ENCODE data around the gene LEP.

The LEP gene

GRCh38 chr7:128203047-128203491, 38.0 kb upstream of the LEP start:
- Histone ChIP-seq H3K9me3 (ENCODE audit: control insufficient read depth in 2 of 2, low read length in 2 of 2) (no peaks in the 10 kb centered on the region), H3K4me1 (ENCODE audit: control insufficient read depth in 2 of 2, insufficient read depth in 2 of 2, low read length in 2 of 2) (peaks cover 0 to 2% of the 10 kb centered on the region in 2 donors), H3K36me3 (ENCODE audit: control insufficient read depth in 2 of 2, insufficient read depth in 2 of 2, low read length in 2 of 2) (no peaks in the 10 kb centered on the region), H3K27ac (ENCODE audit: low read depth in 2 of 2, low read length in 2 of 2) (no peak overlapping the region), H3K9ac (ENCODE audit: low read depth in 1 of 2, low read length in 2 of 2) (no peak overlapping the region), H3K4me3 (ENCODE audit: low read length in 2 of 2) (no peak overlapping the region), H3K27me3 (ENCODE audit: control insufficient read depth in 2 of 2, insufficient read depth in 2 of 2, low read length in 2 of 2) (peaks cover 16 to 41% of the 10 kb centered on the region in 2 donors)

DNA sequence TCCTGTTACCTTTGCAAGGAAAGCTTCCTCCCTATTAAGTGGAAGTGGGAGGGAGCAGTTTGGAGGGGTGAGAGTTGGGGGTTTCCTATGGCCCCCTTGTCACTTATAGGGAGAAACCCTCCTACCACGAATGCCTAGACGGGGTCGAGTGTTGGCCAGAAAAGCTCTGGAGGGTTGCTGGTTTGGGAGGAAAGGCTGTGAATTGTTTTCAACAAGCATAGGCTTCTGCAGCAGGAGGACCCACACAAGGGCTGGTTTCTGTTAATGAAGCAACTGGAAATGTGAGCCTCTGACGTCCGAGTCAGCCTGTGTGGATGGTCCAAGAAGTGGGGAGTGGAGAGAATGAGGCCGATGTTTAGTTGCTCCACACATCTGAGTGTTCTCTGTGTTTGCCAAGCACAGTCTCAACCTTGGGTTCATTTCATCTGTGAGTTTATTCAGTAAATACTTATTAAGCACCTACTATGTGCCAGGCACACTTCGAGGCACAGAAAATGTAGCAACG, 37.3 kb upstream of the LEP start:
- Histone ChIP-seq H3K9me3 (ENCODE audit: control insufficient read depth in 2 of 2, low read length in 2 of 2) (no peaks in the 10 kb centered on the region), H3K27ac (ENCODE audit: low read depth in 2 of 2, low read length in 2 of 2) (no peak overlapping the region), H3K9ac (ENCODE audit: low read depth in 1 of 2, low read length in 2 of 2) (no peak overlapping the region), H3K4me1 (ENCODE audit: control insufficient read depth in 2 of 2, insufficient read depth in 2 of 2, low read length in 2 of 2) (peaks cover 0 to 2% of the 10 kb centered on the region in 2 donors), H3K4me3 (ENCODE audit: low read length in 2 of 2) (no peak overlapping the region), H3K27me3 (ENCODE audit: control insufficient read depth in 2 of 2, insufficient read depth in 2 of 2, low read length in 2 of 2) (peaks cover 16 to 42% of the 10 kb centered on the region in 2 donors), H3K36me3 (ENCODE audit: control insufficient read depth in 2 of 2, insufficient read depth in 2 of 2, low read length in 2 of 2) (no peaks in the 10 kb centered on the region)

DNA sequence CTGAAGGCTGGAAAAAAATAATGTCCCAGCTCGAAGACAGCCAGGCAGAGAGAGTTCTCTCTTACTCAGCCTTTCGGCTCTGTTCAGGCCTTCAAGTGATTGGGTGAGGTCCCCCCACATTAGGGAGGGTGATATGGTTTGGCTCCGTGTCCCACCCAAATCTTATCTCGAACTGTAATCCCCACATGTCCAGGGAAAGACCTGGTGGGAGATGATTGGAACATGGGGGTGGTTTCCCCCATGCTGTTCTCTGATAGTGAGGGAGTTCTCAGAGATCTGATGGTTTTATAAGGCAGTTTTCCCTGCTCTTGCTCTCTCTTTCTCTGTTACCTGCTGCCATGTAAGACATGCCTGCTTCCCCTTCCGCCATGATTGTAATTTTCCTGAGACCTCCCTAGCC, 36.6 kb upstream of the LEP start:
- Histone ChIP-seq H3K4me3 (ENCODE audit: low read length in 2 of 2) (no peak overlapping the region), H3K27ac (ENCODE audit: low read depth in 2 of 2, low read length in 2 of 2) (no peak overlapping the region), H3K9ac (ENCODE audit: low read depth in 1 of 2, low read length in 2 of 2) (no peak overlapping the region), H3K4me1 (ENCODE audit: control insufficient read depth in 2 of 2, insufficient read depth in 2 of 2, low read length in 2 of 2) (peaks cover 0 to 2% of the 10 kb centered on the region in 2 donors), H3K9me3 (ENCODE audit: control insufficient read depth in 2 of 2, low read length in 2 of 2) (no peaks in the 10 kb centered on the region), H3K36me3 (ENCODE audit: control insufficient read depth in 2 of 2, insufficient read depth in 2 of 2, low read length in 2 of 2) (no peaks in the 10 kb centered on the region), H3K27me3 (ENCODE audit: control insufficient read depth in 2 of 2, insufficient read depth in 2 of 2, low read length in 2 of 2) (peaks cover 16 to 42% of the 10 kb centered on the region in 2 donors)

DNA sequence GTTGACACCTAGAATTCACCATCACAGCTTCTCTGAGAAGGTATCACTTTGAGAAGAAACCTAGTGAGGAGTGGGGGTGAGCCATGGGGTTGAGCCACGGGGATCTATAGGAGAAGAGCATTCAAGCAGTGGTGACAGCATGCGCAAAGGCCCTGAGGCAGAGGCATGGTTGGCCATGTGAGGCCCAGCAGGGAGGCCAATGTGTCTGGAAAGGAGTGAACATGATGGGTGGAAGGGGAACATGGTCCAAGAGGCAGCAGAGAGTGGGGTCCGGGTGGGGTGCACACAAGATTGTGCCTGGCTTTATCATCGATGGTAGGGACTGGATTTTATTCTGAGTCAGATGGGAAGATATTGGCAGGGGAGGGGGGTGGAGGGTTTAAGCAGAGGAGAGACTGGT, 36.0 kb upstream of the LEP start:
- H3K9ac ChIP-seq (ENCODE audit: low read depth in 1 of 2, low read length in 2 of 2): no peak overlapping the region
- H3K9me3 ChIP-seq (ENCODE audit: control insufficient read depth in 2 of 2, low read length in 2 of 2): no peaks in the 10 kb centered on the region
- no peaks in the 10 kb centered on the region for H3K36me3 ChIP-seq (ENCODE audit: control insufficient read depth in 2 of 2, insufficient read depth in 2 of 2, low read length in 2 of 2)
- no peak overlapping the region for H3K4me3 ChIP-seq (ENCODE audit: low read length in 2 of 2)
- peaks cover 18 to 47% of the 10 kb centered on the region in 2 donors for H3K27me3 ChIP-seq (ENCODE audit: control insufficient read depth in 2 of 2, insufficient read depth in 2 of 2, low read length in 2 of 2)
- peaks cover 0 to 2% of the 10 kb centered on the region in 2 donors for H3K4me1 ChIP-seq (ENCODE audit: control insufficient read depth in 2 of 2, insufficient read depth in 2 of 2, low read length in 2 of 2)
- no peak overlapping the region for H3K27ac ChIP-seq (ENCODE audit: low read depth in 2 of 2, low read length in 2 of 2)

- H3K27me3 ChIP-seq (ENCODE audit: control insufficient read depth in 2 of 2, insufficient read depth in 2 of 2, low read length in 2 of 2): peaks cover 26 to 47% of the 10 kb centered on the region in 2 donors
- H3K27ac ChIP-seq (ENCODE audit: low read depth in 2 of 2, low read length in 2 of 2): no peak overlapping the region
- no peak overlapping the region for H3K9ac ChIP-seq (ENCODE audit: low read depth in 1 of 2, low read length in 2 of 2)
- no peak overlapping the region for H3K4me3 ChIP-seq (ENCODE audit: low read length in 2 of 2)
- no peaks in the 10 kb centered on the region for H3K9me3 ChIP-seq (ENCODE audit: control insufficient read depth in 2 of 2, low read length in 2 of 2)
- no peaks in the 10 kb centered on the region for H3K36me3 ChIP-seq (ENCODE audit: control insufficient read depth in 2 of 2, insufficient read depth in 2 of 2, low read length in 2 of 2)
- peaks cover 0 to 2% of the 10 kb centered on the region in 2 donors for H3K4me1 ChIP-seq (ENCODE audit: control insufficient read depth in 2 of 2, insufficient read depth in 2 of 2, low read length in 2 of 2)
Observed at GRCh38 chr7:128206017-128206746, 34.9 kb upstream of the LEP start.

GRCh38 chr7:128206747-128207500, 34.2 kb upstream of the LEP start:
- H3K27me3 ChIP-seq (ENCODE audit: control insufficient read depth in 2 of 2, insufficient read depth in 2 of 2, low read length in 2 of 2): peaks cover 20 to 40% of the 10 kb centered on the region in 2 donors
- no peak overlapping the region for H3K27ac ChIP-seq (ENCODE audit: low read depth in 2 of 2, low read length in 2 of 2)
- H3K4me3 ChIP-seq (ENCODE audit: low read length in 2 of 2): no peak overlapping the region
- H3K9ac ChIP-seq (ENCODE audit: low read depth in 1 of 2, low read length in 2 of 2): no peak overlapping the region
- no peaks in the 10 kb centered on the region for H3K36me3 ChIP-seq (ENCODE audit: control insufficient read depth in 2 of 2, insufficient read depth in 2 of 2, low read length in 2 of 2)
- no peaks in the 10 kb centered on the region for H3K4me1 ChIP-seq (ENCODE audit: control insufficient read depth in 2 of 2, insufficient read depth in 2 of 2, low read length in 2 of 2)
- H3K9me3 ChIP-seq (ENCODE audit: control insufficient read depth in 2 of 2, low read length in 2 of 2): no peaks in the 10 kb centered on the region

GRCh38 chr7:128207609-128208008, 33.5 kb upstream of the LEP start:
- H3K9ac ChIP-seq (ENCODE audit: low read depth in 1 of 2, low read length in 2 of 2): no peak overlapping the region
- H3K27me3 ChIP-seq (ENCODE audit: control insufficient read depth in 2 of 2, insufficient read depth in 2 of 2, low read length in 2 of 2): peaks cover 16 to 33% of the 10 kb centered on the region in 2 donors
- no peak overlapping the region for H3K4me3 ChIP-seq (ENCODE audit: low read length in 2 of 2)
- H3K9me3 ChIP-seq (ENCODE audit: control insufficient read depth in 2 of 2, low read length in 2 of 2): no peaks in the 10 kb centered on the region
- no peaks in the 10 kb centered on the region for H3K36me3 ChIP-seq (ENCODE audit: control insufficient read depth in 2 of 2, insufficient read depth in 2 of 2, low read length in 2 of 2)
- H3K27ac ChIP-seq (ENCODE audit: low read depth in 2 of 2, low read length in 2 of 2): no peak overlapping the region
- H3K4me1 ChIP-seq (ENCODE audit: control insufficient read depth in 2 of 2, insufficient read depth in 2 of 2, low read length in 2 of 2): no peaks in the 10 kb centered on the region

DNA sequence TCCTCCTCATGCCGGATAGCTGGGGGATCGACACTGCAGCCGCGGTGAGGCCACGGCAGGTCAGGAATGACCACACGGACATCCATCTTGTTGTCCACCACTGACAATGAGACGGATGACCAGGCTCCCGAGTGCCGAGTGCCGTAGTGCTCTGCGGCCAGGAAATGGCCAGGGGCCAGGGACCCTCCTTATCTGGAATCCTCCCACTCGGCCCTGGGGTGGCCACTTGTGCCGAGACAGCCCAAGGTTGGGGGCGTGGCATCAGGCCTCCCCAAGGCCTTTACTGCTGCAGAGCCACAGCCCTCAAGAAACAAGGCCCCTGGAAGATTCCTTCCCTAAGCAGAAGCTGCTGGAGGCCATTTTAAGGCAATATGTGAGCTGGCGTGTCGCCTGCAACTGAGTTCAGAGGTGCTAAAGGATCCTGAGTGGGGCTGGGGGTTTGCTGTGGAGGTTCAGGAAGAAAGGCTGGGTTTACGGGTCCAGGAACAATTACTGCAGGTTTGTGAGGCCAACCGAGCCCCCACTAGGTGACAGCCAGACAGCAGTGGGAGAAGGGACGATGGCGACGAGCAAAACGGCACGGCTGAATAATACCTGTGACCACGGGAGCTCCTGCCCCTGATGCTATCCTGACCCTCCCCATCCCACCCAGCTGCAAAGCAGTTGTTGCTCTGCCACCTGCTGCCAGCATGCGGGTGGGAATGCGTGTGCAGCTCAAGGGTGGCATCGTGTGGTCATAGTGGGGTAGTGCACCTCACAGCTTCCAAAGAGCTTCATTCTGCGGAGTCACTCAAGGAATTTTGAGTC, 31.6 kb upstream of the LEP start:
- Histone ChIP-seq H3K27me3 (ENCODE audit: control insufficient read depth in 2 of 2, insufficient read depth in 2 of 2, low read length in 2 of 2) (peaks cover 10 to 23% of the 10 kb centered on the region in 2 donors), H3K9me3 (ENCODE audit: control insufficient read depth in 2 of 2, low read length in 2 of 2) (no peaks in the 10 kb centered on the region), H3K9ac (ENCODE audit: low read depth in 1 of 2, low read length in 2 of 2) (no peak overlapping the region), H3K4me1 (ENCODE audit: control insufficient read depth in 2 of 2, insufficient read depth in 2 of 2, low read length in 2 of 2) (no peaks in the 10 kb centered on the region), H3K36me3 (ENCODE audit: control insufficient read depth in 2 of 2, insufficient read depth in 2 of 2, low read length in 2 of 2) (no peaks in the 10 kb centered on the region), H3K27ac (ENCODE audit: low read depth in 2 of 2, low read length in 2 of 2) (no peak overlapping the region), H3K4me3 (ENCODE audit: low read length in 2 of 2) (no peak overlapping the region)

- Histone ChIP-seq H3K27ac (ENCODE audit: low read depth in 2 of 2, low read length in 2 of 2) (no peak overlapping the region), H3K36me3 (ENCODE audit: control insufficient read depth in 2 of 2, insufficient read depth in 2 of 2, low read length in 2 of 2) (no peaks in the 10 kb centered on the region), H3K9ac (ENCODE audit: low read depth in 1 of 2, low read length in 2 of 2) (no peak overlapping the region), H3K4me3 (ENCODE audit: low read length in 2 of 2) (no peak overlapping the region), H3K27me3 (ENCODE audit: control insufficient read depth in 2 of 2, insufficient read depth in 2 of 2, low read length in 2 of 2) (peaks cover 10 to 21% of the 10 kb centered on the region in 2 donors), H3K4me1 (ENCODE audit: control insufficient read depth in 2 of 2, insufficient read depth in 2 of 2, low read length in 2 of 2) (no peaks in the 10 kb centered on the region), H3K9me3 (ENCODE audit: control insufficient read depth in 2 of 2, low read length in 2 of 2) (no peaks in the 10 kb centered on the region)
Observed at GRCh38 chr7:128210036-128210347, 31.1 kb upstream of the LEP start.

Data from mucosa of rectum (tissue), 2 donors.